GM18508 (cell line): Measurements from ENCODE around the gene CLSTN2.

Experiments used
- ATAC-seq: cut with Tn5 transposase; IDR thresholded peaks from one replicate; pipeline ENCODE4 v1.9.1; 2021; ENCODE audit warnings: moderate number of reproducible peaks; ENCODE audit not compliant: insufficient read depth, unreplicated experiment

CLSTN2 gene

GRCh38 chr3:140088058-140088457 is 153.1 kb downstream of the CLSTN2 start:
- no peak for ATAC-seq

GRCh38 chr3:140088513-140088912 is 153.5 kb downstream of the CLSTN2 start:
- no peak for ATAC-seq

DNA sequence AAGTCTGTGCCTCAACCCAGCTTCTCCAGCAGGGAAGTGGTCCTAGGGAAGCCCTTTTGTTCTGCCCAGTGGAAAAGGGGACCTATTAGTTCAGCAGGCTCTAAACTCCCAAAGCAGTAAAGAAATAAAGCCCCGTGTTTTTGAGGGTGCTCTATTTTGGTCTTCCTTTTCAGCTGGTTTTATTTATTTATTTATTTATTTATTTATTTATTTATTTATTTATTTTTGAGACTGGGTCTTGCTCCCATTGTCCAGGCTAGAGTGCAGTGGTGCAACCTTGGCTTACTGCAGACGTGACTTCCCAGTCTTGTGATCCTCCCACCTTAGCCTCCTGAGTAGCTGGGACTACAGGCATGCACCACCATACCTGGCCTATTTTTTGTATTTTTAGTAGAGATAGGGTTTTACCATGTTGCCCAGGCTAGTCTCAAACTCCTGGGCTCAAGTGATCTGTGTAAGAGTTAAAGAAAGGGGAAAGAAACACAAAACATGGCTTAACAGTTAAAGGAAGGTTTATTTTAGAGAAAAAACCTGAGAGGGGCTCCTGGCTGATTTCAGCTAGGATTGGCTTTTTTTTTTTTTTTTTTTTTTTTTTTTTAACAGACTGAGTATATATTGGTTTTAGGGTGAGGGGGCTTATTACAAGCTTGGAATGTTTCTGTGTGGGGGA is 154.6 kb downstream of the CLSTN2 start:
- no peak for ATAC-seq

DNA sequence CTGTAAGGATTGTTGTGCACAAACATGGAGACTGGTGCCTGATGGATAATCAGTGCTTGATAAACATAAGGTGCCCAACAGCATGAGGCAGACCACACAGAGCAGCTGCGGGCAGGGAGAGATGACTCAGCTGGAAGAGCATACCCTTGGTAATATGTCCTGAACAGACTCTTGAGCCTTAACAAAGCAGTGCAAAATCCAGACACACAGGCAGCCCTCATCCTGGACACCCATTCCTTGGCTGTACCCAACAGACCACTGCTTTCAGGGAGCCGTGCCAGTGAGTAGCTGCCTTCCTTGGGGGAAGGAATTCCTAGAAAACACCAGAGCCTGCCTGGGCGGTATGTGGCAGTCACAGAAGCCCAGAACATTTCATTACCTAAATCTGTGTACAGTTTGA is 156.2 kb downstream of the CLSTN2 start:
- no peak for ATAC-seq

GRCh38 chr3:140092848-140093536 is 158.0 kb downstream of the CLSTN2 start:
- no peak for ATAC-seq

DNA sequence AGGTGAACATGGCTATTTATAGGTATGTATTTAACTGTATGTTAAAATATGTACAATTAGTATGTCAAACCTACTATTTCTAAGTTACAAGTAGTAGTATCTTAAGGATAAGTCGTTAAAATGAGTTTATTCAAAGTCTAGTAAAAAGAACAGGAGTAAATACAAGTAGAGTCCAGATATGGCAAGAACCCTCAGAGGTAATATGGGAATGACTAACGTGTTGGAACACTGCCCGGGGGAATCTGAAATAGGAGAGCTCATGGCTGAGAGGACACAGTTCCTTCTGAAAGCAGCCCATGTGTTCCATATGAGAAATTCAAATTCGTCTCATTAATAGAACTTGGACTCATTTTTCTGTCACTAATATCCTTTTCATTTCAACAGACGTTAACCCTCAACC is 158.8 kb downstream of the CLSTN2 start:
- ATAC-seq = no peak

GRCh38 chr3:140094487-140094886 is 159.5 kb downstream of the CLSTN2 start:
- no peak for ATAC-seq

DNA sequence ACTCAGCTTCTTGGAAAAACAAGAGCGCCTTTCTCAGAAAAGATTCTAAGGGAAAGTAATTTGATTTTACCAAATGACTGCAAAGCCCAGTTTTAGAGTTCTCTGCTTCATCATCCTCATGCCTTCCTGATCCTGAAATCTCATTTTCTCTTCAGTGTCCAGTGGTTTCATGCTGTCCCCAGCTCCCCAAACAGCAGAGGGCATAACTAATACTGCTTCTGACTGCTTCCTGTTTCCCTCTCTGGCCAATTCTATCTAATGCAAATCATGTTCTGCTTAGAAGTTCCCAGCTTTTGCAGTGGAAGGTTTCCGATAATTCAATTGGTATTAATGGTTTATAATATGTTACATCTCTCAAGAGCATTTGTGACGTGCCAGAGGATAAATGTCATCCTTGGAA is 161.1 kb downstream of the CLSTN2 start:
- no peak for ATAC-seq

- no peak for ATAC-seq
These were observed 163.1 kb downstream of the CLSTN2 start for GRCh38 chr3:140097874-140098635.

GRCh38 chr3:140100479-140100878 is 165.5 kb downstream of the CLSTN2 start:
- ATAC-seq = no peak

GRCh38 chr3:140103166-140103565 is 168.2 kb downstream of the CLSTN2 start:
- no peak for ATAC-seq

- ATAC-seq = no peak
These were observed 169.1 kb downstream of the CLSTN2 start for GRCh38 chr3:140103986-140104645.

GRCh38 chr3:140113996-140114788 is 179.2 kb downstream of the CLSTN2 start:
- ATAC-seq = no peak

- ATAC-seq = no peak
These were observed 179.8 kb downstream of the CLSTN2 start for GRCh38 chr3:140114789-140115080.

DNA sequence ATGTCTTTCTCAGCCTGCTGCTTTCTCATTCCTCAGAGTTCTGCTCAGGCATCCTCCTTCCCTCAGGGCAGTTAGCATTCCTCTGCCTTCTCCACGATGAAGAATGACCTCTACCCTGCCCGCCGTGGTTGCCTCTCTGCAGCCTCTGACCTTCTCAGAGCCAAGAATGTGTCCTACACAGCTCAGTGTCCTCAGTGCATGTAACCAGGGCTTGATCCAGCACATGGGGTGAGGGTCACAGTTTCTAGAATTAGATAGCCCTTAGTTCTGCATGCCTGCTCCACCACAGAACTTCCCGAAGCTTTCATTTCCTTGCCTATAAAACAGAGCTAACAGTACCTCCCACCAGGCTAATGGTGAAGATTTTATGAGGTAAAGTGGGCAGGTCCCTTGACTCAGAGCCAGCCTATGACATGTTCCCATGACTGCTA is 182.1 kb downstream of the CLSTN2 start:
- ATAC-seq = no peak

GRCh38 chr3:140122183-140122582 is 187.2 kb downstream of the CLSTN2 start:
- ATAC-seq = no peak

DNA sequence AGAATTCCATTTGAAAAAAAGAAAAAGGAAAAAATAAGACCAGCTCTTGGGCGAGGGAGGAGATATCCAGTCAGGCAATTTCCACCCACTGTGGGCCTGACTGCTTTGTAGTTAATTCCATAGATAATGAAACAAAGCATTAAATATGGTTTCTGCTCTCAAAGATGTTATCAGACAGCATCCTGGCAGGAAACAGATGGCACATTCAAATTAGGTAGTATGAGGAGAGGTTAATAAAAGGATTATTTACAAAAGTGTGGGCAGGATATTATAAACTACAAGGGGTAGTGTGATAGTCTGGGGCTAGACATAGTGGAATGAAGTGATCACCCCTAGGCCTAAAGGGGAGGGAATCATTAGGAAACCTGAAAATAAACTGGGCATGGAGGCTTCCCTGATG is 193.2 kb downstream of the CLSTN2 start:
- ATAC-seq = no peak

- no peak for ATAC-seq
These were observed 193.6 kb downstream of the CLSTN2 start for GRCh38 chr3:140128631-140129030.

DNA sequence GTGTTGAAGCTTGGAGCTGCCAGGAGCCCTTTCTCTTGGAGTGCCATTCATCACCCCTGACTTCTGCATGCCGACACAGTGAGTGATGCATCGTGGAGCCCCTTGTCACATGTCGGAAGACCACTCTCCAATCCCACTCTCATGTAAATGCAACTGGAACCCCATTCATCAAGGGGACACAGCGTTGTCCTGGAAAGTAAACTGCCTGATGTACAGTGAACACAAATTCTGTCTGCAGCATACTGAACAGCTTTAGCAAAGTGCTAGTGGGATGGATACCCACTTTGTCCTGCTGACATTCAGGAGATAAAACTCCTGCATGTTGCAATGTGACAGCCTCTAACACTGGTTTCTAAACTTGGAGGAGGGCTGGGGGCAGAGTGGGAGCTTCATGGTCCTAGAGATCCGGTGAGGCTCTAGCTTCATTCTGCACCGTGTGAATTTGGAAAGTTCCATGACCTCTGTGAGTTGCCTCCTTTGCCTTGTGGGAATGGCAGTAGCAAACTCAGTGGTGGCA is 194.8 kb downstream of the CLSTN2 start:
- no peak for ATAC-seq

DNA sequence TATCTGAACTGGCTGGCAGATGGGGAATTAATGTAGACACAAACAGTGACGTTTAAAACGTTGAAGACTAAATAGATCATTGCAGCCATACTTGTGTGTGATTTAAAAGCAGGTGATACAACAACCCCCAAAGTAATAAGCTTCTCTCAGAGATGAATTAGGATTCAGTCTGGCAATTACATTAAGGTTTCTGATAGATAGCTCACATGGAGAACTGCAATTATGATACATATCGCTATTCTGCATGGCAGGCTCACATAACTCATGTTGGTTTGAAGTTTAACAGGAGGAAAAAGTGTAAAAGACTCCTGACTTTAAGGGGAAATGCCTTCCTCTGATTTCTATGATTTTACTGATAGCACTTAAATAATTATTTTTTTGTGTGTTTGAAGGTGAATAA is 196.9 kb downstream of the CLSTN2 start:
- ATAC-seq = no peak
